ENCODE data around the gene INSIG1. TPM values are rescaled to one million over a fixed set of nuclear protein-coding genes. Genes with fewer than 3 reads are reported as not detected.

The INSIG1 gene
- total and polyA plus RNA-seq, 12 donors, result 9.9 to 249 (median 56.1) TPM

DNA sequence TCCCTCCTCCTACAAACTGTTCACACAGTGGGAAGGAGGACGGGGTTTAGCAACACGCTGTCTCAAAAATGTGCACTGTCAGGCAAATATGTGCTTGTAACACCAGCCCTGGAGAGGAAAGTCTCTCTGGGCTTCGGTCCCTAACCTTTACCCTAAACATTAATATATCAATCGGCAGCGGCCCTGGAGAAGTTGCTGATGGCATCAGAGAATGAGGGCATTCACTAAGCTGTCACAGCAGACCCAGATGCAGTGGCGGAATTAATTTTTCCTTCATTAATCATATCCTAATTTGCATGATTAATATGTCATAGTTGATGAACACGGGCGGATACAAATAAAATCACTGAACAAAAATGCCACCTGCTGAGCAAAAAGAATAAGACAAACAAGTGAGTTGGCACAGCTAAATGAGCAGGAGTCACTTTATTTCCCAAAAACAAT, 45.2 kb upstream of the INSIG1 start:
- no peak overlapping the region for H3K4me3 ChIP-seq
- no peaks in the 10 kb centered on the region for H3K36me3 ChIP-seq (replicated peaks in 1 of 2)
- 55 to 73% (median 67%) methylated on average over 6 to 8 of the region's 8 CpGs for WGBS, 4 donors
- H3K4me1 ChIP-seq (replicated peaks in 1 of 2), result no peaks in the 10 kb centered on the region
- TF ChIP-seq POLR2A (IDR thresholded peaks at IDR 0.05), result no peak
- TF ChIP-seq, protein P1, sequence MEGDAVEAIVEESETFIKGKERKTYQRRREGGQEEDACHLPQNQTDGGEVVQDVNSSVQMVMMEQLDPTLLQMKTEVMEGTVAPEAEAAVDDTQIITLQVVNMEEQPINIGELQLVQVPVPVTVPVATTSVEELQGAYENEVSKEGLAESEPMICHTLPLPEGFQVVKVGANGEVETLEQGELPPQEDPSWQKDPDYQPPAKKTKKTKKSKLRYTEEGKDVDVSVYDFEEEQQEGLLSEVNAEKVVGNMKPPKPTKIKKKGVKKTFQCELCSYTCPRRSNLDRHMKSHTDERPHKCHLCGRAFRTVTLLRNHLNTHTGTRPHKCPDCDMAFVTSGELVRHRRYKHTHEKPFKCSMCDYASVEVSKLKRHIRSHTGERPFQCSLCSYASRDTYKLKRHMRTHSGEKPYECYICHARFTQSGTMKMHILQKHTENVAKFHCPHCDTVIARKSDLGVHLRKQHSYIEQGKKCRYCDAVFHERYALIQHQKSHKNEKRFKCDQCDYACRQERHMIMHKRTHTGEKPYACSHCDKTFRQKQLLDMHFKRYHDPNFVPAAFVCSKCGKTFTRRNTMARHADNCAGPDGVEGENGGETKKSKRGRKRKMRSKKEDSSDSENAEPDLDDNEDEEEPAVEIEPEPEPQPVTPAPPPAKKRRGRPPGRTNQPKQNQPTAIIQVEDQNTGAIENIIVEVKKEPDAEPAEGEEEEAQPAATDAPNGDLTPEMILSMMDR (IDR thresholded peaks at IDR 0.05), result no peak
- intact Hi-C loops (cut with DNase I), result no loop called here
- H3K9me3 ChIP-seq (replicated peaks in 1 of 3), result no peaks in the 10 kb centered on the region
- no peak overlapping the region for H3K27ac ChIP-seq
- peaks cover 5% of the 10 kb centered on the region for H3K27me3 ChIP-seq
- no peak for DNase-seq

DNA sequence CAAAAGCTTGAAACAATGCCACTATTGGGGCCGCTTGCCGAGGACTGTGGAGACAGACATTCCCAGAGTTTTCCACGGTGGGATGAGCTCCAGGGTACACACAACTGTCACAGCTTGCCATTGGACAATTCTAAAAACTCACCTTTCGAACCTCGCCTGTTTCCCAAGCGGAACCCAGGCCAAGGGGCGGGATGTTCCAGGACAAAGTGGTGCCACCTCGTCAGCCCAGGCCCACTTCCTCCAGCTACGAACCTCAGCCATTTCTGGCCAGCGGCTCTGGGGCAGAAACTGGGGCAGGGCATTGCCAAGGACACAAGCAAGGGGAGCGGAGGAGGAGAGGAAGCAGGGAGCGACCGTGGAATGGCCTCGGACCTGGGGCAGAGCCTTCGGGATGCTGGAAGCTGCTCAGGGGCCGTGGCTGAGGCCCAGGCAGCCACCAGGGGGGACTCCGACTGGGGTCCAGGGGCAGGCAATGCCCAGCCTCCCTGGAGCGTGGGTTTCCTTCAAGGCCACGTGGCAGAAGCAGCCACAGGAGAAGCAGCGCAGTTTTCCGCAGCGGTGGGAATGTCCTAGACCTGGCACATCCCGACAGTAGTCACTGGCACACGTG, 44.7 kb upstream of the INSIG1 start:
- TF ChIP-seq, protein P1 (IDR thresholded peaks at IDR 0.05), result no peak
- TF ChIP-seq POLR2A (IDR thresholded peaks at IDR 0.05), result no peak
- H3K4me3 ChIP-seq, result no peak overlapping the region
- H3K9me3 ChIP-seq (replicated peaks in 1 of 3), result no peaks in the 10 kb centered on the region
- no peaks in the 10 kb centered on the region for H3K36me3 ChIP-seq (replicated peaks in 1 of 2)
- 57 to 75% (median 65%) methylated on average over 15 to 24 of the region's 24 CpGs for WGBS, 4 donors
- intact Hi-C loops (cut with DNase I), result no loop called here
- DNase-seq, result no peak
- H3K27ac ChIP-seq, result no peak overlapping the region
- no peaks in the 10 kb centered on the region for H3K4me1 ChIP-seq (replicated peaks in 1 of 2)
- H3K27me3 ChIP-seq, result peaks cover 5% of the 10 kb centered on the region

- WGBS, 4 donors, result 90 to 97% (median 93%) methylated on average over 5 to 8 of the region's 8 CpGs
- intact Hi-C loops (cut with DNase I), result no loop called here
- Histone ChIP-seq H3K27ac (no peak overlapping the region), H3K36me3 (replicated peaks in 1 of 2) (no peaks in the 10 kb centered on the region), H3K4me1 (replicated peaks in 1 of 2) (no peaks in the 10 kb centered on the region), H3K9me3 (replicated peaks in 1 of 3) (no peaks in the 10 kb centered on the region), H3K27me3 (peaks cover 5% of the 10 kb centered on the region), H3K4me3 (no peak overlapping the region)
- DNase-seq, result no peak
- TF ChIP-seq POLR2A (IDR thresholded peaks at IDR 0.05), result no peak
- TF ChIP-seq, protein P1 (IDR thresholded peaks at IDR 0.05), result no peak
Observed at GRCh38 chr7:155254018-155254417, 43.7 kb upstream of the INSIG1 start.

DNA sequence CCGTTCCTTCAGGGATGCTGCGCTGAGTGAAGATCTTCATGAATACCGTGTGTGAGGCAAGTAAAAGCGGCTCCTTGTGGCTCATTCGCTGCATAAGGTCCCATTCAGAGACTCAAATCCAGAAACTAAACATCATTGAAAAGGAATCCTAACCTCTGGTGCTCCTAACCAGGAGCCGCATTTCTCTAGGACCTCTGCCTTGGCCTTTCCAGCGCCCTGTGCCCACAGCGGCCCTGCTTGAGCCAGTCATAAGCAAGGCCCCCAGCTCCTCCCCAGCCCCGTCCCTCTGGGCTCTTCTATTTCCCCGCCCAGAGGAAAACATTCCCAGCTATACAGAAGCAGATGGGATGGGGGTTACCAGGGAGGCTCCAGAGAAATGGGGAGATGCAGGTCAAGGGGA, 42.6 kb upstream of the INSIG1 start:
- H3K27ac ChIP-seq, result no peak overlapping the region
- no peak for TF ChIP-seq POLR2A (IDR thresholded peaks at IDR 0.05)
- TF ChIP-seq, protein P1 (IDR thresholded peaks at IDR 0.05), result no peak
- intact Hi-C loops (cut with DNase I), result no loop called here
- no peaks in the 10 kb centered on the region for H3K4me1 ChIP-seq (replicated peaks in 1 of 2)
- H3K4me3 ChIP-seq, result no peak overlapping the region
- H3K27me3 ChIP-seq, result peaks cover 5% of the 10 kb centered on the region
- H3K36me3 ChIP-seq (replicated peaks in 1 of 2), result no peaks in the 10 kb centered on the region
- 89 to 93% (median 91%) methylated on average over 10 of the region's 10 CpGs for WGBS, 4 donors
- H3K9me3 ChIP-seq (replicated peaks in 1 of 3), result no peaks in the 10 kb centered on the region
- no peak for DNase-seq

Measured in adrenal gland (tissue), 12 donors.